ACHN (cell line): ENCODE data around the gene INPP5A.
"Not testable (repeated sequence)": the region's sequence is repeated elsewhere in the genome, so short reads cannot be mapped to it uniquely, and the experiment has no call there.

Experiments
- DNase-seq: peaks from one replicate; pipeline ENCODE4 v3.0.0-alpha.2; 2015
- in situ Hi-C: cut with HindIII; loops from 2 replicates; pipeline ENCODE4 v1.10.0; 2017; ENCODE audit warnings: low sequenced_read_pairs, low pct_ligation_motif_present, low pct_unique_long_range_greater_than_20kb

Gene INPP5A

GRCh38 chr10:132537684-132538001, at the start of gene INPP5A:
Gene INPP5A, plus strand, starts transcription at chr10:132537787. Its CDS starts 310 bp downstream, at chr10:132538097.
- in situ Hi-C loops: no loop called here
- no peak for DNase-seq

- DNase-seq: no peak
- in situ Hi-C loops: no loop called here
Observed at GRCh38 chr10:132488231-132488821, 49.3 kb upstream of the INPP5A start.

- in situ Hi-C loops: no loop called here
- DNase-seq: no peak
Observed at GRCh38 chr10:132489053-132489703, 48.4 kb upstream of the INPP5A start.

GRCh38 chr10:132489704-132490534, 47.7 kb upstream of the INPP5A start:
- DNase-seq: no peak
- in situ Hi-C loops: no loop called here

- in situ Hi-C loops, DNase-seq: not testable (repeated sequence)
Observed at GRCh38 chr10:132491534-132491933, 46.1 kb upstream of the INPP5A start.

- in situ Hi-C loops: no loop called here
- no peak for DNase-seq
Observed at GRCh38 chr10:132492323-132493025, 45.1 kb upstream of the INPP5A start.

- DNase-seq: no peak
- in situ Hi-C loops: no loop called here
Observed at GRCh38 chr10:132493246-132493755, 44.3 kb upstream of the INPP5A start.

- no peak for DNase-seq
- in situ Hi-C loops: no loop called here
Observed at GRCh38 chr10:132493756-132494290, 43.8 kb upstream of the INPP5A start.

- DNase-seq: no peak
- in situ Hi-C loops: no loop called here
Observed at GRCh38 chr10:132494866-132495630, 42.5 kb upstream of the INPP5A start.

GRCh38 chr10:132496360-132497062, 41.1 kb upstream of the INPP5A start:
- DNase-seq: no peak
- in situ Hi-C loops: no loop called here

GRCh38 chr10:132497063-132497680, 40.4 kb upstream of the INPP5A start:
- DNase-seq: no peak
- in situ Hi-C loops: no loop called here

- in situ Hi-C loops: no loop called here
- no peak for DNase-seq
Observed at GRCh38 chr10:132497861-132498561, 39.6 kb upstream of the INPP5A start.

GRCh38 chr10:132498562-132499366, 38.8 kb upstream of the INPP5A start:
- no peak for DNase-seq
- in situ Hi-C loops: no loop called here

GRCh38 chr10:132499367-132499685, 38.3 kb upstream of the INPP5A start:
- in situ Hi-C loops: no loop called here
- no peak for DNase-seq

GRCh38 chr10:132500781-132501415, 36.7 kb upstream of the INPP5A start:
- peak; percentile 24 for DNase-seq
- in situ Hi-C loops: no loop called here
